ENCODE data around the gene TTC9. TPM values are rescaled to one million over a fixed set of nuclear protein-coding genes. Genes with fewer than 3 reads are reported as not detected.

The TTC9 gene
- total RNA-seq, 1 experiment from 2014 or later, result 0.49 TPM

- H3K4me3 ChIP-seq (ENCODE audit: low read depth in 2 of 2, low read length in 2 of 2), result no peak overlapping the region
- no peak for DNase-seq (ENCODE audit: low read depth, low spot score)
- H3K9me3 ChIP-seq (ENCODE audit: control insufficient read depth, insufficient read depth, low read depth, low read length), result no peaks in the 10 kb centered on the region
- H3K4me1 ChIP-seq (ENCODE audit: control insufficient read depth, insufficient read depth, low read length), result no peaks in the 10 kb centered on the region
- H3K27ac ChIP-seq (ENCODE audit: low read length), result no peak overlapping the region
- POLR2A ChIA-PET, result no interaction called here
- BruUV-seq (replicated peaks), result no TSS peak
- TF ChIP-seq REST (IDR thresholded peaks at IDR 0.05; ENCODE audit: insufficient read depth in 1 of 2, low read depth in 2 of 2, low read length in 1 of 2) (no peak), TCF7L2 (IDR thresholded peaks at IDR 0.05; ENCODE audit: low read depth, low read length) (no peak), POLR2AphosphoS5 (IDR thresholded peaks at IDR 0.05; ENCODE audit: low read depth, low read length) (no peak), CTCF (IDR thresholded peaks at IDR 0.05) (no peak), SIN3A (IDR thresholded peaks at IDR 0.05; ENCODE audit: borderline replicate concordance, insufficient read depth, low read depth, low read length) (no peak)
- no peaks in the 10 kb centered on the region for H3K36me3 ChIP-seq (ENCODE audit: control insufficient read depth, insufficient read depth, low read length)
- no peaks in the 10 kb centered on the region for H3K27me3 ChIP-seq (ENCODE audit: control insufficient read depth, insufficient read depth, low read length)
- in situ Hi-C loops (cut with HindIII; ENCODE audit: low pct_unique_long_range_greater_than_20kb, low sequenced_read_pairs), result no loop called here
- no peak for ATAC-seq
- intact Hi-C loops (cut with micrococcal nuclease; ENCODE audit: unreplicated experiment), result loop anchor here (5.0 kb wide), 1 partner anchor 96 kb away; no protein-coding TSS in a partner anchor
- CTCF ChIA-PET, result interaction anchor here (0.6 to 0.7 kb wide), 2 partner anchors 66 to 455 kb away, joined by 3 to 4 read pairs; no protein-coding TSS in a partner anchor
Observed at GRCh38 chr14:70713096-70713495, 71.4 kb downstream of the TTC9 start.

- H3K27me3 ChIP-seq (ENCODE audit: control insufficient read depth, insufficient read depth, low read length), result no peaks in the 10 kb centered on the region
- no peaks in the 10 kb centered on the region for H3K36me3 ChIP-seq (ENCODE audit: control insufficient read depth, insufficient read depth, low read length)
- CTCF ChIA-PET, result interaction anchor here (0.6 to 0.7 kb wide), 2 partner anchors 67 to 455 kb away, joined by 3 to 4 read pairs; no protein-coding TSS in a partner anchor
- no peak for DNase-seq (ENCODE audit: low read depth, low spot score)
- no peak for ATAC-seq
- intact Hi-C loops (cut with micrococcal nuclease; ENCODE audit: unreplicated experiment), result loop anchor here (5.0 kb wide), 1 partner anchor 96 kb away; no protein-coding TSS in a partner anchor
- H3K4me3 ChIP-seq (ENCODE audit: low read depth in 2 of 2, low read length in 2 of 2), result no peak overlapping the region
- no TSS peak for BruUV-seq (replicated peaks)
- H3K4me1 ChIP-seq (ENCODE audit: control insufficient read depth, insufficient read depth, low read length), result no peaks in the 10 kb centered on the region
- no peaks in the 10 kb centered on the region for H3K9me3 ChIP-seq (ENCODE audit: control insufficient read depth, insufficient read depth, low read depth, low read length)
- POLR2A ChIA-PET, result no interaction called here
- no peak overlapping the region for H3K27ac ChIP-seq (ENCODE audit: low read length)
- TF ChIP-seq CTCF (IDR thresholded peaks at IDR 0.05) (no peak), POLR2AphosphoS5 (IDR thresholded peaks at IDR 0.05; ENCODE audit: low read depth, low read length) (no peak), SIN3A (IDR thresholded peaks at IDR 0.05; ENCODE audit: borderline replicate concordance, insufficient read depth, low read depth, low read length) (no peak), TCF7L2 (IDR thresholded peaks at IDR 0.05; ENCODE audit: low read depth, low read length) (no peak), REST (IDR thresholded peaks at IDR 0.05; ENCODE audit: insufficient read depth in 1 of 2, low read depth in 2 of 2, low read length in 1 of 2) (no peak)
- in situ Hi-C loops (cut with HindIII; ENCODE audit: low pct_unique_long_range_greater_than_20kb, low sequenced_read_pairs), result no loop called here
Observed at GRCh38 chr14:70713511-70713916, 71.8 kb downstream of the TTC9 start.

All from Panc1 (cell line).